SU-DHL-6 (cell line): ENCODE data around the gene POLD3.

Experiments used
- H2AFZ ChIP-seq: fragments of 200-600 bp; sonication (generic); 2 replicates; pipeline ENCODE4 v1.6.1; 2014; ENCODE audit warnings: low read depth, mild to moderate bottlenecking, moderate library complexity, mixed read lengths, antibody characterized with exemption, low read length; ENCODE audit not compliant: severe bottlenecking
- H3F3A ChIP-seq: fragments of 200-600 bp; shearing (Covaris generic); 2 replicates; pipeline ENCODE4 v1.6.0; 2016; ENCODE audit warnings: antibody characterized with exemption, mild to moderate bottlenecking; ENCODE audit not compliant: insufficient read depth
- H3K27ac ChIP-seq: fragments of 200-600 bp; sonication (generic); 2 replicates; pipeline ENCODE4 v1.5.1; 2016; ENCODE audit warnings: low read depth, mild to moderate bottlenecking, low read length, moderate library complexity, mixed read lengths
- H3K27me3 ChIP-seq: fragments of 200-600 bp; sonication (generic), shearing (Covaris generic); 2 replicates; pipeline ENCODE4 v1.6.0; 2014; ENCODE audit warnings: mild to moderate bottlenecking, low read length
- H3K36me3 ChIP-seq: fragments of 200-600 bp; sonication (generic); 2 replicates; pipeline ENCODE4 v1.6.1; 2014; ENCODE audit warnings: mild to moderate bottlenecking, low read length, mixed read lengths
- H3K4me2 ChIP-seq: fragments of 300-600, 200-600 bp; shearing (Covaris generic), sonication (generic); 2 replicates; pipeline ENCODE4 v1.6.0; 2014; ENCODE audit warnings: low read length, low read depth, mild to moderate bottlenecking; ENCODE audit not compliant: poor library complexity, severe bottlenecking
- H3K4me3 ChIP-seq: fragments of 200-600 bp; sonication (generic); 2 replicates; pipeline ENCODE4 v1.5.1; 2014; ENCODE audit warnings: antibody characterized with exemption, low read length, mild to moderate bottlenecking, mixed read lengths; ENCODE audit not compliant: insufficient read depth, poor library complexity, severe bottlenecking
- H3K79me2 ChIP-seq: fragments of 200-600 bp; sonication (generic); 2 replicates; pipeline ENCODE4 v1.6.1; 2014; ENCODE audit warnings: mild to moderate bottlenecking, low read length, moderate library complexity; ENCODE audit not compliant: insufficient read depth
- H3K9ac ChIP-seq: fragments of 200-600 bp; sonication (generic); 2 replicates; pipeline ENCODE4 v1.7.0; 2014; ENCODE audit warnings: mild to moderate bottlenecking, low read length
- H3K9me2 ChIP-seq: fragments of 200-600 bp; sonication (generic); replicated peaks from 2 replicates; pipeline ENCODE4 v1.6.1; 2014; ENCODE audit warnings: low read length; ENCODE audit not compliant: insufficient read depth
- H3K9me3 ChIP-seq: fragments of 200-600 bp; sonication (generic); 2 replicates; pipeline ENCODE4 v1.6.1; 2014; ENCODE audit warnings: low read length, mixed read lengths; ENCODE audit not compliant: insufficient read depth
- H4K20me1 ChIP-seq: fragments of 200-600 bp; sonication (generic); 2 replicates; pipeline ENCODE4 v1.6.1; 2014; ENCODE audit warnings: low read depth, mild to moderate bottlenecking, antibody characterized with exemption, low read length, moderate library complexity, mixed read lengths
- CTCF ChIP-seq: fragments of 200-600 bp; sonication (generic); IDR thresholded peaks from one replicate; pipeline ENCODE4 v1.5.1; 2017; ENCODE audit warnings: antibody characterized with exemption, mild to moderate bottlenecking, low read length, moderate library complexity; ENCODE audit not compliant: insufficient read depth, poor library complexity, severe bottlenecking
- EZH2phosphoT487 ChIP-seq: fragments of 200-600 bp; sonication (generic), shearing (Covaris generic); conservative IDR thresholded peaks from 2 replicates; pipeline ENCODE4 v1.6.1; 2018; ENCODE audit warnings: mild to moderate bottlenecking, antibody characterized with exemption, low read length, moderate library complexity, mixed read lengths

Gene POLD3

GRCh38 chr11:74593463-74593862, 1.1 kb downstream of the POLD3 start:
- no peaks in the 10 kb centered on the region for H3F3A ChIP-seq
- TF ChIP-seq EZH2phosphoT487 (no peak), CTCF (no peak)
- H4K20me1 ChIP-seq: no peaks in the 10 kb centered on the region
- H3K27me3 ChIP-seq: no peaks in the 10 kb centered on the region
- H3K27ac ChIP-seq: peak overlapping the region; percentile 67
- H3K9ac ChIP-seq: peak overlapping the region; percentile 96
- peaks cover 31% of the 10 kb centered on the region for H3K36me3 ChIP-seq
- H3K9me3 ChIP-seq: no peaks in the 10 kb centered on the region
- H3K4me3 ChIP-seq: peak overlapping the region; percentile 64
- peak overlapping the region; percentile 80 for H3K4me2 ChIP-seq
- H2AFZ ChIP-seq: no peak overlapping the region
- H3K9me2 ChIP-seq: no peaks in the 10 kb centered on the region
- H3K79me2 ChIP-seq: peaks cover 40% of the 10 kb centered on the region

GRCh38 chr11:74602637-74603556, 10.5 kb downstream of the POLD3 start:
- Histone ChIP-seq H3K4me3 (no peak overlapping the region), H2AFZ (no peak overlapping the region), H3K36me3 (peaks cover 16% of the 10 kb centered on the region), H3K27me3 (no peaks in the 10 kb centered on the region), H3K79me2 (peaks cover 6% of the 10 kb centered on the region; the same call in 1 of the 2 replicates), H3K9me3 (no peaks in the 10 kb centered on the region), H3K4me2 (no peak overlapping the region), H4K20me1 (no peaks in the 10 kb centered on the region), H3F3A (no peaks in the 10 kb centered on the region), H3K27ac (no peak overlapping the region), H3K9ac (no peak overlapping the region), H3K9me2 (no peaks in the 10 kb centered on the region)
- TF ChIP-seq EZH2phosphoT487: no peak
- no peak for TF ChIP-seq CTCF

- no peaks in the 10 kb centered on the region for H3K27me3 ChIP-seq
- no peak overlapping the region for H3K4me2 ChIP-seq
- H4K20me1 ChIP-seq: no peaks in the 10 kb centered on the region
- no peak overlapping the region for H3K4me3 ChIP-seq
- H3F3A ChIP-seq: no peaks in the 10 kb centered on the region
- H3K36me3 ChIP-seq: peaks cover 12% of the 10 kb centered on the region
- no peak overlapping the region for H2AFZ ChIP-seq
- no peaks in the 10 kb centered on the region; the same call in 1 of the 2 replicates for H3K79me2 ChIP-seq
- H3K9ac ChIP-seq: no peak overlapping the region
- TF ChIP-seq EZH2phosphoT487 (no peak), CTCF (no peak)
- H3K9me3 ChIP-seq: no peaks in the 10 kb centered on the region
- no peaks in the 10 kb centered on the region for H3K9me2 ChIP-seq
- no peak overlapping the region for H3K27ac ChIP-seq
These were observed 11.5 kb downstream of the POLD3 start for GRCh38 chr11:74603845-74604244.
